Central memory CD4-positive, alpha-beta T cell (primary cell): Measurements from ENCODE around the gene LYST.
A peak's percentile ranks its signal among the peaks of the same experiment; 100 is the strongest.

Source experiments
- DNase-seq: peaks from one replicate; pipeline ENCODE4 v3.0.0; 2022

The LYST gene

DNA sequence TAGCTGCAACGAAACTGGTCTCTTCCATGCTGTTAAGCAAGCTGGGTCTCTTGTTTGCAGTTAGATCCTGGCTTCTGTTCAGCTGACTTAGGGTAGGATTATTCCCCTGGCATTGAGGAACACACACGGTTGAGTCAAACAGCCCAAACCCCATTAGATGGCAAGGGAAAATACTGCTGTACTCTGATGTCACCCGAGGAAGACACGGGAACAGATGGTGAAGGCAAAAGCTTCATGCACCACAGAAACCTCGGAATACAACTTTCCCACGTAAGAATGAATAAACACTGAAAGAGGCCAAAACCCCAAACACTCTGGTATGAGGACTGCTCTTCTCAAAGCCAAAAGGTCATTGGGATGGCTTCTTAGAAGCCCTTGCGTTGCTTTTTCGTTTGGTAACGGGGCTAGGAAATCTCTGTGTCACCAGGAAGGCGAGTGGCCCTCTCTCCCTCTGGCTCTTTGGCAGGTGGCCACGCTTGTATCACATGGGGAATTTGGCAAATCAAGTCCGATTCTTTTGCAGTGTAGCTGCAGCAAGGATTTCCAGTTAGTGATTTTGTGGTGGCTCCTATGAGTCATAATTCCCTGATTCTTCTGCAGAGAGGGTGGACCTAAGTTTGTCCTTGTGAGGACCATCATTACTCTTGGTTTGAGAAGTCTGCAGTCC lies 16.7 kb upstream of the LYST start:
- no peak for DNase-seq

DNA sequence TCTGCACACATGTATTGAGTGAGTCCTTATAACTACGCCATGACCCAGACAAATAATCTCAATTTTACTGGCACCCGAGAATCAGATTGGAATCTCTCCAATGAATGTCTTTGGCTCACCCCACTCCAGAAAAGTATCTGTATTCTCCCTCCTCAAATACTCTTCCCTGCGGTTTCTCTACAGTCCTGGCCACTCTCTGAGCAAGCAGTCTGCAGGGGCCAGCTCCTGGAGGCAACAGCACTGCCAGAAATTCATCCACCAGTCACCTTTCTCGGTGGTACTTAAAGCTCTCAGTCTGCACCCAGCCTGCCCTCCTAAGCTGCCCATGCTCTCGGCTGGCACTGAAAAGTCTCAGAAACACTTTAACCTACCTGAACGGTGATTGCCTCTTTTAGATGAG lies 16.1 kb upstream of the LYST start:
- DNase-seq = no peak

DNA sequence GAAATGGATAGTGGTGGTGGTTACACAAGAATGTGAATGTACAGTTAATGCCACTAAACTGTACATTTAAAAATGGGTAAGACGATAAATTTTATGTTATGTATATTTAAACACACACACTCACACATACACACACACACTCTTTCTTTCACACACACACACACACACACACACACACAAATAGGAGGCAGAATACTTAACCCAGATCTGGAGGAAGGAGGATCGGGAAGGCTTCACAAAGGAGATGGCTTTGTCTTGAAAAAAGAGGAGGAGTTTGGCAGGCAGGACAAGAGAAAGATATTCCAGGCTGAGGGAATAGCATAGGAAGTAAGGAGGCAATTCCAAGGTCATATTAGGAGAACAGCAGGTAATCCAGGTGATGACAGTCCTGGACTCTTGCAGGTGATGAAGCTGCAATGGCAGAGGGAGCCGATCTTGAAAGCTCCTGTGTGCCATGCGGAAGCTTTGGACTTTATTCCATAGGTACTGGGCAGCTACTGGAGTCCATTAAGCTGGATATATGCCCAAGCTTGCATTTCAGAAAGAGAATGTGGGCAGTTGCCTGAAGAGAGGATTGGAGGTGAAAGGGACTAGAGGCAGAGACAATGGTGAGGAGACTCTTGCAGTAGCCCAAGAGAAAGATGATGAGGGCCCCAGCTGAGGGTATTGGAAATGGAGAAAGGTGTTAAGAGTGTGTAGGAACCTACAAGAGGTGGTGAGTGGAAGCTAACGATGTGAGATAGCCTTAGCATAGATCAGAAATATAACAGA lies 15.4 kb upstream of the LYST start:
- no peak for DNase-seq

DNA sequence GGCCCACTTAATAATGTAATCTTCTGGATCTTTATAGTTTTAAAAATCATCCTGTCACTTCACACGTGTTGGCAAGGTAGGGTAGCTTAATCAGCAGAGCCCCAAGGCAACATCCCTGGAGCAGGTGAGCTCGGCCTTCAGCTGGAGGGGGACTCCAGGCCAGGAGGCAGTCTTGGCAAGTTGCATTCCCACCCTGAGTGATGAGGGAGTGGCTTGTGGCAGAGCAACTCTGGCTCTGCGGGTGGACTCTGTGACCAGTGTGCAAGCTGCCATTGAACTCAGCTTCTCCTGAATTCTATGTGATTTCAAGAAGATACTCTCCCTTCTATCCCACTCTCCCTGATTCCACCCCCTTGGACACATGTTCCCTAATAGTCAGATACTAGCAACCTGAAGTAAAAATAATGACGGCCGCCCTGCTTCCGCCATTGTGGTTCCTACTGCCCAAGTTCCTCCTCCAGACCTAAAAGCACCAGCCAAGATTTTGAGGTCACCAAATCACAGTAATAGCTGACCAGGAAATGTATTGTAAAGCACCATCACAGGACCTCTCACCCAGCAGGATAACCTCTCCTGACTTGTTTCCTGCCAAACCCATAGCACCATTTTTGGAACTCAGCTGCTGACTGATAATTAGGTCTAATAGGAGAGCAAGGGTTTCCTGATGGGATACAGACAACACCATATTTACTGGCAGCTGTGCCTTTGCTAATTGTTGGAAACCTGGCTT lies 11.5 kb upstream of the LYST start:
- DNase-seq = no peak

DNA sequence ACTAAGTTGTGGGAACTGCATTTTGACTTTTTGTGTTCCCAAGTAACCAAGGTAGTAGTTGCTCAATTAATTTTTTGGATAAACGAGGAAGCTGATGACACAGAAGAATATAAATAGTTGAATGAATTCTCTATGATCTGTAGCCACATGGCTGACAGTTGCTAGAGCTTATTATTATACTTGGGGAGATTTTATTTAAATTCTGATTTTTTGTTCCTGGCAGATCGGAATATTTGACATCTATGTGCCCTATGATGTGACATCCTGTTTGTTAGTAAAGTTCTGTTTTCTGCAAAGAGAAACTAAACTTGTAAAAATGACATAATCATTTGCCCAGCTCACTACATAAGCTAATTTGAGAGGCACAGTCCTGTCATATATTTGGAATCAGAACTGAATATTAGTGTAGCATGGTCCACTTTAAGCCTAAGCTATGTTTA lies 9.7 kb upstream of the LYST start:
- DNase-seq = peak; percentile 14

DNA sequence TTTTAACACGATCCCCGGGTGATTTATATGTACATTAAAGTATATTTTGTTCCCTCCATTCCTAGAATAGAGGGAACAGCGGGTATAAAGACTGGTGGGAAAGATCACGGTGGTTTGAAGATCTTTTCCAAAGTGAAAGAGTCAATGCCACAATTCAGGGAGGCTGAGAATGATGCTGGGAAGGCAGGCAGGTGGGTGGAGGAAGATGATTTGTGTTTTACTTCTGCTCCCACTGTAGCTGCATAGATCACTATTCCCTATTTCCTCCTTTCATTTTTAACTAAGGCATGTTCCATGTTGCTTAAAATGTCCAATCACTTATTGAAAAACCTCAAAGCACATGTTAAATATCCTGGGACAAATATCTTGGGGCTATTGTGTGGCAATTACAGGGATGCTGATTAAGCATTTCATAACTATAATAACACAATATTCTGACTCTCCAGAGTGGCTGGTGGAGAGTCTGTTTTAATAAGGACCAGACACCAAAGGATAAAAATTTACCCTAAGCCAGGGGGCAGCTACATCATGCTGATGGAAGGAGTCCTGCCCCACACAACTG lies 8.4 kb upstream of the LYST start:
- no peak for DNase-seq

DNA sequence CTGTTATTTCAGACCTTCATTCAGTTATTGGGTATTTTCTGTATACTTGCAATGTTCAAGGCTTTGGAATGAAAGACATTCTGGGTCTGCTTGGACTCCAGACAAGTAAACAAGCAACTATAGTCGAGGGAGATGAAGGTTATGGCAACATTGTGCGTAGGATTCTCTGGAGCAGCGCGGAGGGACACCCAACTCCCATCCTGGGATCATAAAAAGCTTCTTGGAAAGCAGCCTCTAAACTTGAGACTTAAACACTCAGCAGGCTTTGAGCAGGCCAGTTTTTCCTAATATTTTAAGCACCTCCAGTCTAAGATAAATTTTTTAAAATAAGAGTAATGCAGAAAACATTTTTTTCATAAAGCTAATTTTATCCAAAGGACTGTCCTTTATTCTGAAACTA lies 7.6 kb upstream of the LYST start:
- DNase-seq = no peak

DNA sequence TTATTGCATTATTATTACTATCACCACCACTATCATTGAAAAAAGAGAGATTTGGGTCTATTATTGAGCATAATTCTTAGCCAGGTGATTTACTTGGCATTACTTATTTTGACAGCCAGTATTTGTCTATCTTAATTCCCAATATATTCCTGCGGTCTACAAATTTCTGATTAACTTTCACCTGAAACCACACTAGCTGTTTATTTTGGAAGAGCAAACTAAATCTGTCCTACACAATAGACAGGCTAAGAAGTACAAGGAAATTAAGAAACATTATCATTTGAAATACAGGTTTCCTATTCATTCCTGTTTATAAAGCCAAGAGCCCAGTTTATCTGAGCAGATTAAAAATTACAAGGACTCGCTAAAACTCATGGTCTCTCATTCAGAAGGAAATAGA lies 6.9 kb upstream of the LYST start:
- no peak for DNase-seq

DNA sequence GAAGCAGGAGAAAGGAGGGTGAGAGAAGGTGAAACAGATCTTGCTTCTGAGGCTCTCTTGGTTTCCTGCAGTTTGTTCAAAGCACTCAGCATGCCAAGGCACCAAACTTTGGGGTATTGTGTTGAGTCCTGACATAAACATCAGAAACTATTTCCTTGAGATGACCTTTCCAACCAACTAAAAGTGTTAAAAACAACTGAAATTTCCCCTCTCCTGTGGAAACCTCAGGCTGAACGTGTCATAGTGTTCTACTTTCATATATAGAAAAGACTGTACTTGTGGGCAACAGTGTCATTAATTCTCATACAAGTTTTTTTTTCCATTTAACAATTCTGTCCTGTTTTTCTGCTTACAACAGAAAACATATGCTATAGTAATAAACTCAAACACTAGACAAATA lies 6.3 kb upstream of the LYST start:
- no peak for DNase-seq

DNA sequence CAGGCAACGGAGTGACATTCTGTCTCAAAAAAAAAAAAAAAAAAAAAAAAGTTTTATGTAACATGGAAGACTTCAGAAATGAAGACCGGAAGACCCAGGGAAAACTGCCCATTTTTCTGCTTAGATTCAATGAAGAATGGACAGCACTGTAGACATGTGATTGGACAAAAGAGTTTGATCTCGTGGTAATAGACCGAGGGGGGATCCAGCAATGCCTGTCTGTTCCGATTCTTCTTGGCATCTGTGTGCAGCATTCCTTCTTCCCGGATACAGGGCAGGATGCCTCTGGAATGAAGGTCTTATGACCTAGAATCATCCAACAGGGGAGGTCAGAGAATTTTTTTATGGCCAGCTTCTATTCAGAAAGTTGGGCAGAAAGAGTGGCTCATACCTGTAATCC lies 5.6 kb upstream of the LYST start:
- DNase-seq = no peak

DNA sequence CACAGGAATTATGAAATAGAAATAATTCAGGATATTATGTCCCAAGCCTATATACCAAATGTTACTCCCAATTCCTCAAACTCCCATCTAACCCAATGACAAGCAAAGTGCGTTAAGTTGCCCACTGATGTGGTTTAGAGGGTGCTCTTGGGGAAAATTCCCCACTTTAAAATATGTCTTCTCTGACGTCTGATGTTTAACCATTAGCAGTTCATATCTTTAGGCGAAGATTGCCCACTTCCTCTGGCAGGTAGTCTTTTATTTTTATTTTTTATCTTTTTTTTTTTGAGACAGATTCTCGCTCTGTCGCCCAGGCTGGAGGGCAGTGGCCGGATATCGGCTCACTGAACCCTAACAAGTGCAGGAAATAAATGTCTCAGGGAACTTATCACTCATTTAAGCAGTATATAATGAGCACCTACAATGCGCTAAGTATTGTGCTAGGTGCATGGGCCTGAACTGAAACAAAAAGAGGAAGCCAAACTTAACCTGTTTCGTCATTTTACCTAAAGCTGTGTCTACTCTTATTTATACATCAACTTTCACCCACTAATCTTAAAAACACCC lies 1.3 kb upstream of the LYST start:
- peak; percentile 89 for DNase-seq

DNA sequence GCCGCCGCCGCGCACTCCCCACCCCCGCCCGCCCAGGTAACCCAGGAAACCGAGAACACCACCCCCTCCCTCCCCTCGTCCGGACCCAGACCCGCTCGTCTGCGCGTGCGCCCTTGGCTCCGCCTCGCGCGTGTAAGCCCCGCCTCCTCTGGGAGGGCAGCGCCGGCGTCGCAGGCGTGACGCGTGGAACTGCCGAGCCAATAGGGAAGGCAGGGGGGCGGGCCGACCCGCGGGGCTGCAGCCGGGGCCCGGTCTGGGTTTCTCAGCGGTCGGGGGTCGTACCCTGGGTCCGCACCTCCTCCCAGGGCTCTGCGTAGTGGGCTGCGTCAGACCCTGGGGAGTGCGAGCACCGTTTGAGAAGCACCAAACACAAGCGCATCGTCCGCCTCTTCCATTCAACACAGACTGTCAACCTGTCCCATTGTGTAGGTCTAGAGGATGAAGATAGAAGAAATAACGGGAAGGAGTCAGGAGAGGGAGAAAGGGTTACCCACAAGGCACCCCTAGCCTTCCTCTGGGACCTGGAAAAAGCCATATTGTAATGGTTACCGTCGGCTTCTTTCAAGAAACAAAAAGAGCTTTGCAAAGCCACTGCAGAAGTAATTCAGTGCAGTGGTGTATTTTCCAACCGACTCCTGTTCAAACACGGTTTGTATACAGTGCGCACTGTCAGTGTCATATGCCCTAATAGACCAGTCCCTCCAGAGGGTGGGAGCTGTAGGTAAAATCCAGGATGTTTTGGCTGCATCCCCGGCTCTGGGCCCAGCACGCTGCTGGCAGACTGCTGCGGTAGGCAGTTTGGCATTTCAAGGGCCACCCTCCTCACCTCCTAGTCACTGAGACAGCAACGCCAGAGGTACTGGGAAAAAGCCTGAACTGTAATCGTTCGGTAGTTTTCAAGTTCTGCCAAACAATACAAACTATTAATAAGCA lies 473 bp upstream of the LYST start:
- peak; percentile 99 for DNase-seq

DNA sequence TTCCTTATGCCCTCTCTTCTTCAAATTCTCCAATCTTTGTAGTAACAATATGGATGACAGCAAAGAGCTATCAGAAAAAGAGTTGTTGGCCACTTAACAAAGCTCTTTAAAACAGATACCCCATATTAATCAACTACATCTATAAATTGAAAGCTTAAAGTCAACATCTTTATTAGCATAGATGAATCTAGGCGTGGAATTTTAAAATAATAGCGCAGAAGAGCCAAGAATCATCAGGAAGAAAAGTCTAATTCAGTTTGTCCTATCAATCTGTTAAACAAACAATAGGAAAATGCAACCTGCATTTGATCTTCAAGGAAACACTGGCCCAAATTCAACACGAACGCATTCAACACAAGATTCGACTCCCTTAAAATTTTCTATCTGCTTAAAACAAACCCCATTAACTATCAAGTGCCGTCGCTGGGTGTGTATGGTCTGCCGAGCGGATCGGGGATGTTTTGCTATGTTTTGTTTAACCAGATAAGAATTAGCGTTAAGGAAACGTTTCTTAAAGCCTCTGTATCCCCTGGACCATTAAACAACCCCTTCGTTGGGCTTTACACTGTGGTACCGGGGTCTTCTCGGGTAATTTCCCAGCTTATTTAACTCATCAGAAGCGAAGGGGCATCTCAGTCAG lies 1.0 kb downstream of the LYST start:
- DNase-seq = no peak

DNA sequence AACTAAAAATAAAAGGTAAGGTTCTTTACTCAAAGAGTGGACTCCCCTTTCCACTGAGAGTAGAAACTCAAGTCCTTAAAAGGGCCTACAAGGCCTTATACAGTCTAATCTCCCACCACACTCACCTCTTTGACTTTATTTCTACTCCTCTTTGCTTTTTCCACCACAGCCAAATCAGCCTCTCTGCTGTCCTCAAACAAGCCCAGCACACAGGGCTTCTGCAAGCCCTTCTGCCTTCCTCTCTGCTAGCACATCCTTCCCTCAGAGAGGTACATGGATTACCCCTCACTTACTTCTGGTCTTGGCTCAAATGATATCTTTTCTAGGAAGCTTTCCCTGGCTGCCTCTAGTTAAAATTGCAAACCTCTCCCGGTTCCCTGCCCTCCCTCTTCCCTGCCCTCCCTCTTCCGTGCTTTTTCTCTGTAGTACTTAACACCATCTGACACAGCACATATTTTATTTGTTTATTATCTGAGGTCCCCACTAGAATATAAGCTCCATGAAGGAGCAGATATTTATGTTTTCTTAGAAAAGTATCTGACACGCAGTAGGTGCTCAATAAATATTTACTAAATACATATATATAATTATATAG lies 1.7 kb downstream of the LYST start:
- no peak for DNase-seq

DNA sequence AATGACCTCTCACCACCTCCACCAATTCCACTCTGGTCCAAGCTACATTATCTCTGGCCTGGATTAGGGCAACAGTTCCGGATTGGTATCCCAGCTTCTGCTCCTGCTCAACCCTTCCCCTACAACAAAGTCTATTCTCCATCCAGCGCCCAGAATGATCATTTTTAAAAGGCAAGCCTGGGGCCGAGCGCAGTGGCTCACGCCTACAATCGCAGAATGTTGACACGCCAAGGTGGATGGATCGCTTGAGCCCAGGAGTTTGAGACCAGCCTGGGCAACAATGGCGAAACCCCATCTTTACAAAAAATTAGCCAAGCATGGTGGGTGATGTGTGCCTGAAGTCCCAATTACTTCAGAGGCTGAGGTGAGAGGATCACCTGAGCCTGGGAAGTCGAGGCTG lies 2.2 kb downstream of the LYST start:
- DNase-seq = no peak

DNA sequence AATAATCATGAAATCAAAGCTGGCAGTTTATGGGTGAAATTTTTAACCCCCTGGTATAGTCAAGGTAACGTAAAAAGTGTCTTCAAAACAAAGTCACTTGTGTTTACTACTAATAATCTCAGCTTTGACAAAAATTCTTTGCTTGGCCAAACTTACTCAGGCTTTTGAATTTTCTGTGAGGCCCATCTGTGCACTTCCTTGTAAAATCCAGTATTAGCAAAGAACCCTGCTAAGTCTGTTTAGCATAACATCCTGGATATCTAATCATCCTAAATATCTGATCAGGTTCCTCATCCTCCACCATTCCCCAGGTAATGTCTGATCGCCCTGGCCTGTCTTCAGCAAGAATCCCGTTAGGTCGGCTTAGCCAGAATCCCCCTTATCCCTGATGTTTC lies 3.0 kb downstream of the LYST start:
- no peak for DNase-seq

DNA sequence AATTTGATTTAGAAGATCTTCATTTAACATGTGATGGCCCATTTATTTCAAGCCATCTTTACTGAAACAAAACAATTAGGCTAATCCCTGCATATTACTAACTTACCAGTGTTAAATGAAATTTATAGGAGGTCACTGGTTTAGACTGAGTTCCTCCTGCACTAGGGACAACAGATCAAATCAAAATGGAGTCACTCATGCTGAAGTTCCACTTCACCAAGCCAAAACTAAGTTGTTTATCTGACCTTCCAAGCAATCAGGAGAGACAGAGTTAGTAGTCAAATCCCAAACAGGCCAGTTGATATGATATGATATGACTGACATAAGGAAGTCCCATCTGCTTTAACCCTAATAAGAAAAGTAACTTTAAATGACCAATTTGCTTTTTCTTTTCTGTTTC lies 4.8 kb downstream of the LYST start:
- DNase-seq = no peak

DNA sequence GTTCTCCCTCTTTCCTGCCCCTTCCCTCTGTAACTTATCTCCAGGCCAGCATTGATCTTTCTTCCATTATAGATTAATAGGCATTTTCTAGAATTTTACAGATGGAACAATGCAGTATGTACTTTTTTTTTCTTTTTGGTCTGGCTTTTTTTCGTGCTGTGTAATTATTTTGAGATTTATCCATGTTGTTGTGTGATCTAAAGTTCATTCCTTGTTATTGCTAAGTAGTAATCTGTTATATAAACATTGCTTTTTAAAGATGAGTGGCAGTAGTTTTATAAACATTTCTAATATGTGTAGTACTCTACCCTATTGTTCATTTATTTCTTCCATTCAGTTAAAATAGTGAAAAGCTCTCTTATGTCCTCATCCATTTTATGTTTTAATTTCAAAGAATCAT lies 5.9 kb downstream of the LYST start:
- no peak for DNase-seq

DNA sequence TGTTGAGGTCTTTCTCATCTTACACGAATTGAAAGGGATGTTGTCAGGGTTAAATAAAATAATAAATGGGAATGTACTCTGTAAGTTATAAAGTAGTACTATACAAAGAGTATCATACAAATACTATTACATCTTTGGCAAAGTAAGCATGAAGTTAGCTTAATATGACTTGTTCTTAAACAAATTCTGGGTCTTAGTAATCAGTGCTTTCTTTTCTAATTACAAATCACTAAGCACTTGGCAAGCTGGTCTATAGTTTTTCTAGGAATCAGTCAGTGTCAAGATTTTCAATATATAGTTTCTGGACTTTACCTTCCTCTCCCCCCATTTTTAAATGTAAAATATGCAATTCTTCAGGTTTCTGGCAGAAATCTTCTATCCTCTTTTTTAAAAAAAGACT lies 6.9 kb downstream of the LYST start:
- DNase-seq = no peak

DNA sequence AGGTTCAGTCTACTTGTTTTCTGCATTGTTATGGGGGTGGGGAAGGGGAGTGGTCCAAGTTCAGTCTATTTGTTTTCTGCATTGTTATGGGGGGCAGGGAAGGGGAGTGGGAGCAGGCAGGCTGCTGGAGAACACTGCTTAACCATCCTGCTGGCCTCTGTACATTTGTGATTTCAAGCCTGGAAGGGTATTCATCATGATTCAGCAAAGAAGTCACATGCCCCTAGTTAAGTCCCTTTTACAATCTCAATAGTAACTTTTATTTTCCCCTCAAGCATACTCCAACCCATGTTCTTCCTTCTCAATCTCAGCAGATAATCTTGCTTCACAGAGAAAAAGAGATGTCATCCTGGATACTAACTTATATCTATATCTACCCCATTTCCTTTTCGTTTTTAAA lies 7.9 kb downstream of the LYST start:
- no peak for DNase-seq

DNA sequence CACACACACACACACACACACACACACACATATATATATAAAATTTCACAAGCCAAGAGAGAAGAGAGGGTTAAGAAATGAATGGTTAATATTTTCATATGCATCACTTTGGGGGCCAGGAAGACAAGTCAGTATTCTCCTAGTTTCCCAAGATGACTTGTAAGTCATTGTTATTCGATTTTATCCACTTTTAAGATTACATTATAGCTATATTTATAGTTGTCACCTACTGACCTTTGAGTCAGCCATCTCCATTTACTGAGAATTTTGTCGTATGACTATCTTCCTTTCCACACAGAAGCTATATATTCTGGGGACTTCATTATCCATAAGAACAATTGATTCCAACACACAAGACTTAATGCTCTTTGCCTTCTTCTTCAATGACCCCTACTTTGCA lies 8.9 kb downstream of the LYST start:
- DNase-seq = no peak
